ENCODE results near the gene KDM8. TPM values are rescaled to one million over a fixed set of nuclear protein-coding genes. Genes with fewer than 3 reads are reported as not detected.

Gene KDM8
- total RNA-seq, 1 donor from 2014 or later: 15.6 TPM

DNA sequence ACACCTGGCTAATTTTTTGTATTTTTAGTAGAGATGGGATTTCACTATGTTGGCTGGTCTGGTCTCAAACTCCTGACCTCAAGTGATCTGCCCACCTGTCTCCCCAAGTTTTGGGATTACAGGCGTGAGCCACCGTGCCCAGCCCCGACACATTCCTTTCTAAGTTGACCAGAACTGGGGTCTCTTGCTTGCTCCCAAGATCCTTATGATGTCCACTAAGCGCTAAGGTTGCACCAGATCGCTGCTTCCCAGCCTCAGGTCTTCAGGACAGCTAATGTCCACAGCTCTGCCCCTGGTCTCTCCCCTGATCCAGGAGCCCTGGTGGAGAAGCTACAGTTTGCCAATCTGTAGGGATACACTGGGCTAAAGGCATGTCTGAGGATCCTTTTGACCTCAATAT is 35.7 kb downstream of the KDM8 start:
- TF ChIP-seq, protein P1, sequence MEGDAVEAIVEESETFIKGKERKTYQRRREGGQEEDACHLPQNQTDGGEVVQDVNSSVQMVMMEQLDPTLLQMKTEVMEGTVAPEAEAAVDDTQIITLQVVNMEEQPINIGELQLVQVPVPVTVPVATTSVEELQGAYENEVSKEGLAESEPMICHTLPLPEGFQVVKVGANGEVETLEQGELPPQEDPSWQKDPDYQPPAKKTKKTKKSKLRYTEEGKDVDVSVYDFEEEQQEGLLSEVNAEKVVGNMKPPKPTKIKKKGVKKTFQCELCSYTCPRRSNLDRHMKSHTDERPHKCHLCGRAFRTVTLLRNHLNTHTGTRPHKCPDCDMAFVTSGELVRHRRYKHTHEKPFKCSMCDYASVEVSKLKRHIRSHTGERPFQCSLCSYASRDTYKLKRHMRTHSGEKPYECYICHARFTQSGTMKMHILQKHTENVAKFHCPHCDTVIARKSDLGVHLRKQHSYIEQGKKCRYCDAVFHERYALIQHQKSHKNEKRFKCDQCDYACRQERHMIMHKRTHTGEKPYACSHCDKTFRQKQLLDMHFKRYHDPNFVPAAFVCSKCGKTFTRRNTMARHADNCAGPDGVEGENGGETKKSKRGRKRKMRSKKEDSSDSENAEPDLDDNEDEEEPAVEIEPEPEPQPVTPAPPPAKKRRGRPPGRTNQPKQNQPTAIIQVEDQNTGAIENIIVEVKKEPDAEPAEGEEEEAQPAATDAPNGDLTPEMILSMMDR (conservative IDR thresholded peaks at IDR 0.05): no peak
- Mint-ChIP-seq H3K4me1 (peaks cover 52% of the 10 kb centered on the region), H3K4me3 (no peak overlapping the region), H3K27me3 (ENCODE audit: low read depth) (no peaks in the 10 kb centered on the region), H3K9me3 (no peaks in the 10 kb centered on the region), H3K36me3 (ENCODE audit: low read depth) (no peaks in the 10 kb centered on the region), H3K27ac (ENCODE audit: unreplicated experiment) (no peak overlapping the region)
- DNase-seq (ENCODE audit: low read depth, low spot score): no peak

DNA sequence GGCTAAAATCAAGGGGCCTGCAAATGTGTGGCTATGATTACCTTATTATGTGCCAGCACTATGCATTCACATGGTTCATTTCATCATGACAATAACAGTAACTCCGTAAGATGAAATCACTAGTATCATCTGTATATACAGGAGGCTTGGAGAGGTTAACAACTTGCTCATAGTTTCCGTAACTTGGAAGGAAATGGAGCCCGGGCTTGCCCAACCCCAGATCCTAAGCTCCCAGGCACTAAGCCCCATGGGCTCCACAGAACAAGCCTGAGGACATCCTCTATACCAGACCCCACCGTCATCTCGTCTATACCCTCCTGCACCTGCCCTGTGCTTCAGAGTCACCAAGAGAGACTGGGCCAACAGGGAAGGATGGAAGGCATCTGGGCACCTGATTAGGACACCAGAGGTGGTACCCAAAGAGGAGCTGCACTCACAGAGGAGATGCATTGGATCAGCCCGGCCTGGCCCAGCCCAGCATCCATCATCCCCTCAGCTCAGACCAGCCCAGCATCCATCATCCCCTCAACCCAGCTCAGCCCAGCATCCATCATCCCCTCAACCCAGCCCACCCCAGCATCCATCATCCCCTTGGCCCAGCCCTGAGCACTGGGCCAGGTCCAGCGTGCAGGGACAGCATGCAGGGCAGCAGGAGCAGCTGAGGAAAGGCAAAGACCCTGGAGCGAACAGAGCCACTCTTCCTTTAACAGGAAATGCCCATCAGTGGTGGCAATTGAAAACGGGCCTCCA is 36.8 kb downstream of the KDM8 start:
- Mint-ChIP-seq H3K4me1 (peaks cover 54% of the 10 kb centered on the region), H3K36me3 (ENCODE audit: low read depth) (no peaks in the 10 kb centered on the region), H3K4me3 (no peak overlapping the region), H3K27ac (ENCODE audit: unreplicated experiment) (no peak overlapping the region), H3K27me3 (ENCODE audit: low read depth) (no peaks in the 10 kb centered on the region), H3K9me3 (no peaks in the 10 kb centered on the region)
- no peak for DNase-seq (ENCODE audit: low read depth, low spot score)
- TF ChIP-seq, protein P1 (conservative IDR thresholded peaks at IDR 0.05): no peak

DNA sequence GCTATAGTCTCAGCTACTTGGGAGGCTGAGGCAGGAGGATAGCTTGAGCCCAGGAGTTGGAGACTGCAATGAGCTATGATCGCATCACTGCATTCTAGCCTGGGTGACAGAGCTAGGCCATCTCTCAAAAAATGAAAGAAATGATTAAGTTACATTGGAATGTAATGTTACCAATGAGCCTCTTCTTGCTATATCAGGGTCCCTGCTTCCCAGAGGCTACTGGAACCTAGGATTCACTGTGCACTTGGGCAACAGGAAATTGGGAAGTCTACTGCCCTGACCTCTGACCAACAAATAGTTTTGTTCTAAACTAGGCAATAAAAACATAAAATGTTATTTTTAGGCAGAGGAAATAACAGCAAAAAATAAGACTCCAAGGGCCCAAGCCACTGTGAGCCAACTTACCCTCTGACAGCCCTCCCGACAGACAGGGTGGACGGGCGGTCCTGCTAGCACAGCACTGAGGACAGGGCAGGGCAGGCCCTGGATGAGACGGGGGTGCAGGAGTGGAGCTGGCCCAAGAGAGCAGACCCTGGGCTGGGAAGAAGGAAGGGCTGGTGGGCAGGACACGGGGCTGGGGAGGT is 37.7 kb downstream of the KDM8 start:
- TF ChIP-seq, protein P1 (conservative IDR thresholded peaks at IDR 0.05): no peak
- Mint-ChIP-seq H3K27ac (ENCODE audit: unreplicated experiment) (no peak overlapping the region), H3K4me1 (peaks cover 52% of the 10 kb centered on the region)

DNA sequence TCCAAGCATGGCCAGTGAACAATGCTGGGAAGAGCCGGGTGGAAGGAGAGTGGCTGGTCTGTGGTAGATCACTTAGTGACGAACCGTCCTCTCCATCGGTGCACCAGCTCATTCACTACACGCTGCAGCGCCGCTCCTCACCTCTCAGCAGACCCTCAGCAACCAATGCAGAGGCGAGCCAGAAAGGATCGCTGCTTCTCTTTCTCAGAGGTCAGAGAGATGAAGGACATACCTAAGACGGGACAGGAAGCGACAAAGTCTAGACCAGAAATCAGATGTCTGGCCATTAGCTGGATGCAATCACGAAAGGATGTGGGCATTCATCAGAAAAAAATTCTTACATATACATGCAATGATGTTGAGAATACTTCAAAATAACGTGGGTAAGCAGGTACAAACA is 38.3 kb downstream of the KDM8 start:
- peak overlapping the region; percentile 81 for H3K27ac Mint-ChIP-seq (ENCODE audit: unreplicated experiment)
- H3K9me3 Mint-ChIP-seq: no peaks in the 10 kb centered on the region
- H3K27me3 Mint-ChIP-seq (ENCODE audit: low read depth): no peaks in the 10 kb centered on the region
- H3K4me1 Mint-ChIP-seq: peaks cover 50% of the 10 kb centered on the region
- DNase-seq (ENCODE audit: low read depth, low spot score): no peak
- H3K36me3 Mint-ChIP-seq (ENCODE audit: low read depth): no peaks in the 10 kb centered on the region
- TF ChIP-seq, protein P1 (conservative IDR thresholded peaks at IDR 0.05): no peak
- no peak overlapping the region for H3K4me3 Mint-ChIP-seq

More for the DNA sequence above, 37.7 kb downstream of the KDM8 start:
- no peaks in the 10 kb centered on the region for H3K27me3 Mint-ChIP-seq (ENCODE audit: low read depth)
- H3K9me3 Mint-ChIP-seq: no peaks in the 10 kb centered on the region
- no peak overlapping the region for H3K4me3 Mint-ChIP-seq
- no peak for DNase-seq (ENCODE audit: low read depth, low spot score)
- H3K36me3 Mint-ChIP-seq (ENCODE audit: low read depth): no peaks in the 10 kb centered on the region

DNA sequence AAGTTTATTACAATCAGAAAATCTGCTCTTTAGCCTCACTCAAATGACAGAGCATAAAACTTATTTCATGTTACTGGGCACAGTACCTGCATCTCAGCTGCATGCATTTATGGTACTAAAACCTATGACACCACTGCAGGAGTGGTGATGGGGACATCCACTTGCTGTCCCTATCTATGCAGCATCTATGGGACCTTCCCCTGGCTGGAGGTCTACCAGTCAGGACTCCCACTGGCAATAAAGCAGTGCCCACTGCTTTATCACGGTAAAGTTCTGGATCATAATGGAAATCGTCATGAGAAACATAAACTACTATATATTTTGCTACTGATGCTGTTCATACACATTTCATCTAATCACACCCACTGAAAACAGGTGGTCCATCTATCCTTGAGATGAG is 39.1 kb downstream of the KDM8 start:
- DNase-seq (ENCODE audit: low read depth, low spot score): no peak
- no peaks in the 10 kb centered on the region for H3K9me3 Mint-ChIP-seq
- no peaks in the 10 kb centered on the region for H3K27me3 Mint-ChIP-seq (ENCODE audit: low read depth)
- no peak overlapping the region for H3K27ac Mint-ChIP-seq (ENCODE audit: unreplicated experiment)
- TF ChIP-seq, protein P1 (conservative IDR thresholded peaks at IDR 0.05): no peak
- H3K36me3 Mint-ChIP-seq (ENCODE audit: low read depth): no peaks in the 10 kb centered on the region
- H3K4me3 Mint-ChIP-seq: no peak overlapping the region
- H3K4me1 Mint-ChIP-seq: peaks cover 43% of the 10 kb centered on the region
